Stimulated activated CD4-positive, alpha-beta T cell treated with anti-CD3 and anti-CD28 coated beads, Interleukin-15, amount 100 ng/mL, for 24 hours (primary cell): ENCODE results near the gene SRGAP1.
"Not testable (repeated sequence)": the region's sequence is repeated elsewhere in the genome, so short reads cannot be mapped to it uniquely, and the experiment has no call there.

ENCODE experiments used
- DNase-seq: peaks from one replicate; pipeline ENCODE4 v3.0.0-alpha.2; 2020

The SRGAP1 gene

DNA sequence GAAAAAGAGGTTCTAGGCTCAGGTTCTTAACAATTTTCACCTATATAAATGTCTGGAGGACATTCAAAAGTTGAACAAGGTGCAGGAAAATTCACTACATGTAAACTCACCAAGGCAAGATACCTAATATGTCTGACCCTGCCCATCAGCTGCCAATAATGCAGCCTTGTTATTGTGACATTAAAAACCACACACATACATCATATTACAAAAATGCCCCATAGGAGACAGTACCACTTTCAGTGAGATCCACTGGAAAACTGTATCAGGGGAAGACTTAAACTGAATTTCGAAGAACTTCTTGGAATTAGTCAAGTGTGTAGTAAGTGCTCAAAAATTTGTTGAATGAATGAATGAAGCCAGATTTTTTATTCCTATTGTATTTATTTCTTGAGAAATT, 294.5 kb downstream of the SRGAP1 start:
- no peak for DNase-seq

GRCh38 chr12:64142382-64142781, 297.9 kb downstream of the SRGAP1 start:
- no peak for DNase-seq

DNA sequence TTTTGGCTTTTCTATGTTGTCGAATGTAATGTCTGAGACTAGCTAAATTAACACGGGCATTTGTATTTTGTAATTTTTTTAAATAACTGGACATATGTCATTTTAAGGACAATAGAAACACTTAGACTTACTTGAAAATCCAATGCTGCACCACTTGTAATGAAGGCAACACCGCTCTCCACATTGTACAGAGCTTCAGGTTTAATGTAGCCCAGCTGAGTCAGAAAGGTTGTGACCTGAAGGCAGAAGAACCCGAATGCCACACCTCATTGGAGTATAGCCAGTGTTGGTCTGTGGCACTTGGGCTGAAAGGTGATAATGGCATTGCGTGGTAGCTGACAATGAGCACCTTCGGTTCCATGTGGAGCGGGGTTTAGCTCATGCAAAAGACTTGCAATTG, 298.3 kb downstream of the SRGAP1 start:
- no peak for DNase-seq

- DNase-seq: no peak
Observed at GRCh38 chr12:64145226-64145625, 300.7 kb downstream of the SRGAP1 start.

- DNase-seq: no peak
Observed at GRCh38 chr12:64147011-64147631, 302.6 kb downstream of the SRGAP1 start.

DNA sequence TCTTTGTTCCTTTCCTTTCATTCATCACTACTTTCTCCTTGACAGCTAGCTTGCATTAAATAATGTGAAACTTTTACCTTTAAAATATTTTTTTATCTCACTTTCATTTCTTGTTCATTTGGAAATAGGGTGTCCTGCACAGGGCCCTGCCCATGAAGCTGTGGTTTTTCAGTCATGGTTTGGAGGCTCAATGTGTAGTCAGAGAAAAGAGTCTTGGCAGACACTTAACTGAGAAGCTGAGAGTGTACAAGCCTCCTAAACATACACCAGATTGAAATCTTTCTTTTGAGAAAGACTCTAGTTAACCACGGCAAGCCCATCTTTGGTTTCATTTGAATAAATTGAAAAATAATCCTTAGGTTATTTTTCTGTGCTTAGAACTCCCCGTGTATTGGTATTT, 303.4 kb downstream of the SRGAP1 start:
- no peak for DNase-seq

DNA sequence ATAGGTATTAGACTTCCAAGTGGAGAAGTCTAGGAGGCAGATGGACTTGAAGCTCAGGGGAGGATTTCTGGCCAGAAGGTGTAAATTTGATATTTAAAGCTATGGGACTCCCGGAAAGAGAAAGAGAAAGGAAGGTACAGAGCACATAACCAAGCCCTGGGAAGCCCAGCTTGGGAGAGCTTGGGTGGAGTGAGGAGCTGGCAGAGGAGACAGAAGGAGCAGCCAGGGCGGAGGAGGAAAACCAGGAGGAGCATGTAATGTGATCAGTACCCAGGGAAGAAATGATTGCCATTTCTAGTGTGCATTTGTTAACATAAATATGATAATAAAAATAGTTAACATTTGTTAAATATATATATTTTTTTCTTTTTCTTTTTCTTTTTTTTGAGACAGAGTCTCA, 310.2 kb downstream of the SRGAP1 start:
- DNase-seq: no peak

DNA sequence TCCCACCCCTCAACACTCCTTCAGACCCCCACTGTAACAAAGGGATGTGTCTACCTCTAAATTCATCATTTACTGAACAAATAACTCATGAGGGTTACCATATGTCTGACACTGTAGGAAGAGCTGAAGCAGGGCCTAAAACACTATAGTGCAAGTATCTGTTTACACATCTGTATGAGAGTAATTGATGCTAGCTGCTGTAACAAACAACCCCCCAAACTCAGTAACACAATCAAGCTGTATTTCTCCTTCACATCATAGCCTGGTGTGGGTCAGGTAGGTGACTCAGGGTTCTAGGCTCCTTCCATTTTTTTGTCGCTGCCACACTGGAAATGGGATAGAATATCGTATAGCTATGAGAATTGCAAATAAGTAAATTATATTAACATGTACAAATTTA, 312.6 kb downstream of the SRGAP1 start:
- no peak for DNase-seq

GRCh38 chr12:64160021-64160710, 315.7 kb downstream of the SRGAP1 start:
- DNase-seq: no peak

GRCh38 chr12:64160711-64161060, 316.2 kb downstream of the SRGAP1 start:
- DNase-seq: no peak

DNA sequence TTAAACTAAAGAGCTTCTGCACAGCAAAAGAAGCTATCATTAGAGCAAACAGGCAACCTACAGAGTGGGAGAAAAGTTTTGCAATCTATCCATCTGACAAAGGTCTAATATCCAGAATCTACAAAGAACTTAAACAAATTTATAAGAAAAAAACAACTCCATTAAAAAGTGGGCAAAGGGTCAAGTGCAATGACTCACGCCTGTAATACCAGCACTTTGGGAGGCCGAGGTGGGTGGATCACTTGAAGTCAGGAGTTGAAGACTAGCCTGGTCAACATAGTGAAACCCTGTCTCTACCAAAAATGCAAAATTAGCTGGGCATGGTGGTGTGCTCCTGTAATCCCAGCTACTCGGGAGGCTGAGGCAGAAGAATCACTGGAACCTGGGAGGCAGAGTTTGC, 322.1 kb downstream of the SRGAP1 start:
- DNase-seq: not testable (repeated sequence)

DNA sequence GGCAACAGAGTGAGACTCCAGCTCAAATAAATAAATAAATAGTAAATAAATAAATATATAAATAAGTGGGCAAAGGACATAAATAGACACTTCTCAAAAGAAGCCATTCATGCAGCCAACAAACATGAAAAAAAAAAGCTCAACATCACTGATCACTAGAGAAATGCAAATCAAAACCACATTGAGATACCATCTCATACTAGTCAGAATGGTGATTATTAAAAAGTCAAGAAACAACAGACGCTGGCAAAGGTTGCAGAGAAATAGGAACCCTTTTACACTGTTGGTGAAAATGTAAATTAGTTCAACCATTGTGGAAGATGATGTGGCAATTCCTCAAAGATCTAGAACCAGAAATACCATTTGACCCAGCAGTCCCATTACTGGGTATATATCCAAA, 322.5 kb downstream of the SRGAP1 start:
- not testable (repeated sequence) for DNase-seq

DNA sequence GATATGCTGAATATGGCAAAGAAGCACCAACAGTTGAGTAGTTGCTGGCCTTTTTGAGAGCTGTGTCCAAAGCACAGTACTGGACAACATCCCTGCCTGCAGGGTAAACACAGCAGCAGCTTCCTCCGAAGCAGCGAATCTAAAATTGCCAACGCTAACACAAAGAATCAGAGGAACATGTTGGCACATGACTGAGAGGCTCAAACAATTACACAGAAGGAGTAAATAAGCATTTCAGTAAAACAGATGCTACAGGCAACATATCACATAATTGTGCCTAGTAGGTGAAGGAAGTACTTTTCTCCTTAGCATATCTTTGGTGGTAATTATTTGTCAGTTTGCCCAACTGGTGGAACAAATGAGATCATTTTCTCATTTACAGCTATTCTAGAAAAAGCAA, 325.5 kb downstream of the SRGAP1 start:
- no peak for DNase-seq

GRCh38 chr12:64170730-64171129, 326.2 kb downstream of the SRGAP1 start:
- no peak for DNase-seq

GRCh38 chr12:64171715-64172114, 327.2 kb downstream of the SRGAP1 start:
- DNase-seq: no peak

GRCh38 chr12:64172143-64172970, 327.9 kb downstream of the SRGAP1 start:
- DNase-seq: no peak

DNA sequence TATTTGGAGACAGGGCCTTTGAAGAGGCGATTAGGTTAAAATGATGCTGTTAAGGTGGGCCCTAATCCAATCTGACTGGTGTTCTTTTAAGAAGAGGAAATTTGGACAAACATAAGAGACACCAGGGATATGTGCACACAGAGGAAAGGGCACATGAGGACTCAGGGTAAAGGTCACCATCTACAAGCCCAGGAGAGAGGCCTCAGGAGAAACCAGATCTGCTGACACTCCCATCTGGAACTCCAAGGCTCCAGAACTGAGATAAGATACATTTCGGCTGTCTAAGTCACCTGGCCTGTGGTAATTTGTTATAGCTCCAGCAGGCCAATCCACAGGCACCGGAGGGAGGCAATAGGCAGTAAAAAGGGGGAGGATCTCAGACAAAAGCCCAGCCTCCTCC, 329.0 kb downstream of the SRGAP1 start:
- no peak for DNase-seq

DNA sequence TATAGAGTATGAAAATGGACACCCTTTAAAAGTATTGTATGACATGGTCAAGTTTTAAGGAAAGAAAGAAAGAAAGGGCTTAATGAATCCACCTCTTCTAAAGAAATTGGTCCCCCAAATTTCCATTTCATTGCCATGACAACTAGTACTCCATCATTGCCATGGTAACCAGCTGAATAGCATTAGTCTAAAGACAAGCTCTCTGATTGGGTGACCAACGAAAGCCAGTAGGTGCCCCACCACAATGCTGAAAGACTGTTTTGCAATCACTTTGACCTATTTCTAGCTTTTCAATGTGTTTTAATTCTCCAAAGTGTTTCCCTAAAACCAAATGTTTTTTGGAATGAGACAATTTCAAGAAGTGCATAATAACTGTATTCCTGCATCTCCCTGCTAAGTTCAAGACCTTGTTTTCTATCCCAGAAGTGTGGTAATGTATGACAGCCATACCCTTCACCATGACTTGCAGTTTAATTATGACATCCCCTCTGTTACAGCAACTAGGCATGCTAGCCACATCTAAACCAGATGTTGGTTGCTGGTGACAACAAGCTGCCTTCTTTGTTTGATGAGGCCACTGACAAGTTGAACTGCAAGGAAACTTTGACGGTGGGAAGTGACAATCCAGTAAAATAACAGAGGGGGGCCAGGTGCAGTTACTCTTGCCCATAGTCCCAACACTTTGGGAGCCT, 330.9 kb downstream of the SRGAP1 start:
- no peak for DNase-seq

DNA sequence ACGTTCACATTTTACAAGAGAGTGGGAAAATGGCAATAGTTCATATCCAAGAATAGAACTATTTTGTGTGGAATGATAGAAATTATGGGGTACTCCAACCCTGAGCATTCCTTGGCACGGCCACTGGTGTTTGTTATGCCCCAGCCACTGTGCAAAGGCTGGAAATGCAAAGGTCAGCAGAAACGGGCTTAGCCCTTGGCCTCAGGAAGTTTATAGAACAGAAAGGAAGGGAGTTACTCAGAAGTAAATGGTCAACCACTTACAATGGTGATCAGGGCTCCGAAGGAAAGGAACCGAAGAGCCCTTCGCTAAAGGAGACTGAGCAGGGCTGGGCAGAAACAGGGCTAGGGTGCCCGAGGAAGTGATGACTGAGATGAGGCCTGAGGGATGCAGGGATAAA, 332.5 kb downstream of the SRGAP1 start:
- no peak for DNase-seq

DNA sequence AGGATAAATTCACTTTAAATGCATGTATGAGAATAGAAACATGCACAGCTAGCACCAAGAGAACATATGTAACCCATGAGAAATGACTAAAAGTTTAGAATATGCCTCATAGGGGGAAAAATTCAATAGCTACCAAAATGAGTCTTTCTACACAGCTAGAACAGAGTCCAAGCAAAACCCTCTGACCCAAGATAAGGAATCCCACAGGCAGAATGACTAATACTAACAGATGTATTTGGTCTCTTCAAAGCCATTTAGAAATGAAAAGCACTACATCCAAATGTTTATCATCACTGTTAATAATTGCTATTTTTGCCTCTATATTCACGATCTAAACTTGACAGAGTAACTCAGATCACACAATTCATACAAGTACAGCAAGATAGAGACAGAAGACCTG, 333.6 kb downstream of the SRGAP1 start:
- no peak for DNase-seq

GRCh38 chr12:64180951-64181350, 336.5 kb downstream of the SRGAP1 start:
- DNase-seq: no peak

GRCh38 chr12:64181430-64182291, 337.2 kb downstream of the SRGAP1 start:
- no peak for DNase-seq

DNA sequence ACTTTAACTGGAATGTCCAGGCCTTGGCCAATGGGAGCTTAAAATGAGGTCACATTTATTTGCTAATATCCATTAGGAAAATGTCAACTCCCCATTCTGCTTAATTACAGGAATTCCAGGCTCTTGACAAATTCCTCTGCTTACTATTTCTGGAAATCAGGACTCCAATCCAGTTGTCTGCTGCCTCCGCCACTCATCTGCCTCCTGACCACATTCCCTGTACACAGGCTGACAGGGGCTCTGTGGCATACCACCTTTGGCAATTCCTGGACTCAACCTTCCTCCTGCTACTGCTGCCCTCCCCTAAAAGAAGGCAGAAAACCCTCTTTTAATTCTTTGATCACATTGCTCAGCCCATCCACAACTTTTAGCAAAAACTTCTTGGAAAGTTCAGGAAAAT, 339.7 kb downstream of the SRGAP1 start:
- no peak for DNase-seq
